Activated CD8-positive, alpha-beta memory T cell treated with anti-CD3 and anti-CD28 coated beads for 4 hours (primary cell): ENCODE measurements around the gene KAT2A.

ENCODE experiments used
- DNase-seq, 2 donors: peaks; one replicate each; pipeline ENCODE4 v3.0.0-alpha.2; 2020; ENCODE audit warnings: low read depth in 2 of 2

Gene KAT2A

DNA sequence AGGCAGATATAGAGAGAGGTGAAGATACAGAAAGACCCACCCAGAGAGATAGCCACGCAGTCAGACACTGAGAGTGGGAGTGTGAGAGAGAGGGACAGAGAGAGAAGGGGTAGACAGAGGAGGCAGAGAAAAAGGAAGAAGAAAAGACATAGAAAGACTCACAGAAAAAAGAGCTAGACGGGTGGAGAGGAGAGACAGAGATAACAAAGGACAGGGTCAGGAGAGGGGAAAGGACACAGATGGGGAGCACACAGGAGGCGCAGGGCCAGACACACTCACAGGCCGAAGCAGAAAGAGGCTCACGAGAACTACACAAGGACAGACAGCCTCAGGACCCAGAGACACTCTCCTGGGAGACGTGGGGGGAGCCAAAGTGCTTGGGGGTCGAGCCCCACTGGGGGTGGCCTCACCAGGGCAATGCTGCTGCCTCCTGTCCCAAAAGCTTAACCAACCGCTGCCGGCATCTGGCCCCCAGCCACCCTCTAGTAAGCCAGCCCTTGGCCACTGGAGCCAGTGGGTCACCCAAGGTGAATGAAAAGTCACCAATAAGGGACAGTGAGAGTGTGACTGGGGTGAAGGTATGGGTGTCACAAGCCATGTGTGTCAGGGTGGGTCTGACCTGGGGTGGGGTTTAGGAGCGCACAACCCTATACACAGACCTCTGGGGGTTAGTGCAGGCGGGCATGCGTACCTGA lies 26.6 kb downstream of the KAT2A start:
- DNase-seq = no peak

GRCh38 chr17:42092939-42093338 lies 28.2 kb downstream of the KAT2A start:
- no peak for DNase-seq

DNA sequence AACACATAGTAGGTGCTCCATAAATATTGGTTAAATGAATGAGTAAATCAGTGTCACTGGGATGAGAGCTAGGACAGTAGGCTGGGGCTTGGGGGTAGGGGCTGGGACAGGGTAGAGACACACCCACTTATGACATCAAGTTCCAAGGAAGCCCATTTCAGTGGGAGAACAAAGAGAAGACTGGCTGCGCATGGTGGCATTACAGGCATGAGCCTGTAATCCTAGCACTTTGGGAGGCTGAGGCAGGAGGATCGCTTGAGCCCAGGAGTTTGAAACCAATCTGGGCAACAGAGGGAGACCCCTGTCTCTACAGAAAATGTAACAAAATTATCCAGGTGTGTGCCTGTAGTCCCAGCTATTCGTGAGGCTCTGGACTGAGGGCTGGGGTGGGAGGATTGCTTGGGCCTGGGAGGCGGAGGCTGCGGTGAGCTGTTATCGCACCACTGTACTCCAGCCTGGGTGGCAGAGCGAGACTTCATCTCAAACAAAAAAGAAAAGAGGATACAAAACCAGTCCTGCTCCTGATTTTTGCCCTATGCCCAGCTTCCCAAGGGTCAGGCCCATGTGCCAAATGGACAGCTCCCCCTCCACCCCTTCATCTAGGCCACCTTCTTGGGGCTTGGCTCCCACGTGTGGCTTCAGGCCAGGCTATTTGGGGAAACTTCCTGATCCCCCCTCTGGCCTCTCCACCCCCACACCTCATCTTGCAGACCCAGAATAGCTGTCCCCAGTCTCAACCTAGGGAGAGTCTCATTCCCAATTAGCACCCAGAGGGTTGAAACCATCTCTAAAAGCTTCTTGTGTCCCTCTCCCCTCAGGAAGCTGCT lies 30.0 kb downstream of the KAT2A start:
- DNase-seq = no peak

- no peak for DNase-seq
Observed at GRCh38 chr17:42088736-42089135, 32.4 kb downstream of the KAT2A start.

GRCh38 chr17:42087736-42088705 lies 33.1 kb downstream of the KAT2A start:
- DNase-seq = no peak

GRCh38 chr17:42087042-42087701 lies 34.0 kb downstream of the KAT2A start:
- no peak for DNase-seq

DNA sequence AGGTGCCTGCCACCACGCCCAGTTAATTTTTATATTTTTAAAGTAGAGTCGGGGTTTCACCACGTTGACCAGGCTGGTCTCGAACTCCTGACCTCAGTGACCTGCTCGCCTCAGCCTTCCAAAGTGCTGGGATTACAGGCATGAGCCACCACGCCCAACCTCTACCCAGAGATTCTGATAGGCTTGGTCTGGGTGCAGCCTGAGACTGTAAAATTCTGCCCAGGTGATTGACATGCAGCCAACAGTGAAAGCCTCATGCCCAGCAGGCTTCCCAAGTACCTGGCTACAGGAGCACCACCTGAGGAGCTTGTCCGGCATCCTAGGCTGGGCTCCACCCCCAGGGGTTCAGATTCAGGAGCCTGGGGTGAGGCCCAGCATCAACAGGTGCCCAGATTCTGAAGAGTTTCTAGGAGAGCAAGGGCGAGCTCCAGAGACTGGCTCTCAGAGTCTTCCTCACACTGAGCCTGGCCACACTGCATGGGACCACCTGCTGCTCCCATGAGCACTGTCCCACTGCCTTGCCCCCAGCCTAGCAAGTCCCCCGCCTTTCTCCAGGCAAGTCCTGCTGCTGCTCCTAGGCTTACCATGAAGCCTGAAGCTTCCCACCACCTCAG lies 39.5 kb downstream of the KAT2A start:
- no peak for DNase-seq

- no peak for DNase-seq
Observed at GRCh38 chr17:42079541-42079940, 41.6 kb downstream of the KAT2A start.

DNA sequence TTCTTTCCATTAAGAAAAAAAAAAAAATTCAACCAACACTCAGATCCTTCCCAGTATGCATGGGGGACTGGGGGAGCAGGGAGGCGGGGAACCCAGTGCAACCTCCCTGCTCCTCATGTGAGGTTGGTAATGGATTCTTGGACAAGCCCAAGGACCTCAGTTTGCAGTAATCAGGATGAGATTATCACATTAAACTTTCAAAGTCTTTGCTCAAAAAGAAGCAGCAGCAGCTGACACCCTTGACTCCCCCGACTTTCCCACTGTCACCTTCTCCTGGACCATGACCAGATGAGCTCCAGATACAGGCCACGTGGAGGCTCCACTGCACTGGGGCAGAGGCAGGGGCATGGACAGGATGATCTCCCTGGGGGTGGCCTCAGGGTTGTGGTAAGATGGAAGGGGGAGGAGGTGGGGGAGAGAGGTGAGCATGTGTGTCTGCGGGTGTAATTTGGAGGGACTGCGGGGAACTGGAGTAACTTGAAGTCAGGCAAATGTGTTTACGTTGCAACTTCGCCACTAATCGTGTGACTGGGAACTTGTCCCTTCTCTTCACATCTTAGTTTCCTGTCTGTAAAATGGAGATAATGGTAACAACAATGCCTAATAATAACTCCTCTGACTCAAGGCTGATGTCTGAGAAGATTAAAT lies 42.6 kb downstream of the KAT2A start:
- no peak for DNase-seq

DNA sequence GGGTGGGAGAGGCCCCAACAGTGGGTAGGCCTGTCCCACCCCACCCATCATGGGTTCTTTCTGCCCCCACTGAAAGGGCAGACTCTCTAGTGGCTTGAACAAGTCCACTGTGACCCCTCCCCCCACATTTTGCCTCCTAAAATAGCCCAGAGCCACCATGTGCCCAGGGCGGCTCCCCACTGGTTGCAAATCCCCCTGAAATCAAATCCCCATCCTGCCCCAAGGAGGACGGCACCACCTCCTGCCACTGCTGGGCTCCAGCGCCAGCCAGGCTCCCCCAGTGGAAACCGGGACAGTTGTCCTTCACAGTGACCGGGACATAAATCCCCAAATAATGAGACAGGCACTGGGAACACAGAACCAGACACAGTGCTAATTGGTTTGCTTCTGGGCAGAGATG lies 43.4 kb downstream of the KAT2A start:
- no peak for DNase-seq

DNA sequence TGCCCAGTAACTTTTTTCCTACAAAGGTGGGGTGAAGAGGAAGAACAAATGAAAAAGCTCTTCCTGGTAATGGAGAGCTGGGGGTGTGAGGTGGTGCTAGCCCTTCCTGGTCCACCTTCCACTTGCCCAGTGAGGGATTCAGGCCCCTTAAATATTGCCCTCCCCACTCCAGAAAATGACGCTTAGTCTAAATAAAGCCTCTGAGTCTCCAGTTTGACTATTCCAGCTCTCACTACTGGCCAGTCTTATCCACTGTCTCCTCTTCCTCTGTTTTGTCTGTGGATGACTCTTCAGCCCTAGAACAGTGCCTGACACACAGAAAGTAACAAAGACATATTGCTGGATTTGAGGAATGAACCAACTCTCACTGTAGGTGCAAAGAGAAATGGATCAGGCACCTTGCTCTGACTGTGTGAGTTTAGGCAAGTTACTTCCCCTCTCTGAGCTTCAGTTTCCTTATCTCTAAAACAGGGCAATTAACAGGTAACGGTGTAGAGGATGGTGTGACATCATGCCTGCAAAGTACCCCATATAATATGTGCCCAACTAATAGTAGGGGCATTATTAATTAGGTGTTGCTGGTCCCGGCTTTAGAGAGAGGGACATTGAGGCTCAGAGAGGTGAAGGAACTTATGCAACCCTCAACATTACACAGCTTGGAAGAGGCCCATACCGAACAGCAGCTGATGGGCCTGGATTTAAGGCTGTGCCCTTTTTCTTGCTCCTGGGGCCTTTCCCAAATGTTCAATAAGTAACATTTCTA lies 44.2 kb downstream of the KAT2A start:
- DNase-seq = no peak

DNA sequence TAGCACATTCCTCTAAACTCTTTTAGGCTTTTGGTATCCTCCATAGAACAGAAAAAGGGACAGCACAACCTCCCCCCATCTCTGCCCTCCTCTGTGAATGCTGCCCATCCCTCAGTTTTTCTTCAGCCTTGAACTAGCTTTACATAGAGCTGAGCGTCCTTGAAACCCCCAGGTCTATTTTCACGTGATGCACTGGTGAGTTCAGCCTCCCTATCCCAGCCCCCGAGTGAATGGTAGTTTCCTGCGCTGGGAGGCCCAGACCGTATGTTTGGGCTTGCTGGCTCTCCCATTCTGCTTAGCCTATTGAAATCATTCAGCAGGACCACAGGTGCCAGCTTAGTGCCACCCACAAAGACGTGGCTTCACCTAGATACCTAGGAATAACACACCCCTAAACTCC lies 45.4 kb downstream of the KAT2A start:
- no peak for DNase-seq

- no peak for DNase-seq
Observed at GRCh38 chr17:42072323-42073187, 48.6 kb downstream of the KAT2A start.

- DNase-seq = no peak
Observed at GRCh38 chr17:42071810-42072209, 49.4 kb downstream of the KAT2A start.

DNA sequence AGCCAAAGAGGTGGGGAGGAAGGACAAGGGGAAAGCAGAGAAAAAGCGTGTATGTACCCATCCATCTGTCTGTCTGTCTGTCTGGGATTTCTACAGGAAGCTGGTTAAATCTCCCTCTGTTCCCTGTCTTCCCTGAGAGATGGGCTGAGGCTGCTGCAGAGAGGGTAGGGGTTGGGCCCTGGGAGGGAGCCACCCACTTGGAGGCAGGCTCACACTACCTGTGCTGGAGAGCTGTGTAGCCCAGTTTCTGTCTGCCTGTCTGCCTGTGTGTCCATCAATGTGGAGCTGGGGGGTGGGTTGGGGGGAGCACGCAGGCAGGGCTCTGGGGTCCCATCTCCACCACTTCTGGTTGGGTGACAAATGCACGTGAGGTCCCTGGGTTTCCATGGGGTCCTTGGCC lies 52.2 kb downstream of the KAT2A start:
- no peak for DNase-seq

DNA sequence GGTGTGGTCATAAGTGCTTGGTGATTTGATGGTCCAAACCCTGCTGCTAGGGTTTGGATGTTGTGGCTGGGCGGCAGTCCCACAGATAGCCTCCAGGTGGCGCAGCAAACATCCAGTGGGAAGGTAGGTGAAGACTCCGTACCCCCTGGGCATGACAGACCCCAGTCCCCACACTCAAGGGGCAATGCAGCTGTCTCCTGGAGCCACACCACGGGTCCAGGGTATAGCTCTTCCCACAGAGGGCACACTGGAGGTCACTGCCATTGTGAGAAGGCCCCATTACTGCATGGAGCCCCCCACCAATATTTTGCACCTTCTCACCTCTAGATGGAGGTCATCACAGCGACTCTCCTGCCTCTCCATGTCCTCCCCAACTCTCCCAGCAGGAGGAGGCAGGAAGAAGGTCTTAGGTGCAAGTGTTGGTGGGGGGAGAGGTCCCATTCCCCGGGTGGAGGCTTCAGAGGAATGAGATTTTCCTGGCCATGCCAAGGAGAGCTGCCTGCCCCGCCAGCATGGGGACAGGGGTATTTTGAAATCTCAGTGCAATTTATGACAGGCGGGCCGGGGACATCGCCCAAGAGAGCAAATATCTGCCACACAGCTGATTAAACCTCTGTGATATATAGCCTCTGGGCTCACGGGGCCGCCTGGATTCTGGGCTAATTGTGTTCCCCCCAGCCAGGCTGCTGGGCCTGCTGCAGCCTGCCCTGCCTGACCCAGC lies 53.6 kb downstream of the KAT2A start:
- peak; percentile 25 to 37 for DNase-seq

- no peak for DNase-seq
Observed at GRCh38 chr17:42065201-42065600, 56.0 kb downstream of the KAT2A start.
